GM12878 (cell line): ENCODE measurements around the gene IGFBP3. TPM values are rescaled to one million over a fixed set of nuclear protein-coding genes. Genes with fewer than 3 reads are reported as not detected.

Source experiments
- ATAC-seq: fragments of 200-7000 bp; cut with Tn5 transposase; 3 replicates; pipeline ENCODE4 v1.9.1; 2020; ENCODE audit warnings: mild to moderate bottlenecking, moderate library complexity
- BruUV-seq: library from RNA; stranded (reverse); fragments of 400-500 nt; replicated peaks from 2 replicates; lab custom pipeline; 2021; lab: Mats Ljungman, UMichigan
- CTCF ChIA-PET: fragments of 300-600 bp; sonication (Branson Sonifier 250); formaldehyde crosslinking; extraction: SDS; loops from one replicate; lab custom pipeline; 2021; ENCODE audit warnings: inconsistent platforms; lab: Yijun Ruan, JAX
- POLR2A ChIA-PET: fragments of 350-600 bp; formaldehyde crosslinking; extraction: SDS; loops from one replicate; lab custom pipeline; 2021; ENCODE audit warnings: inconsistent platforms; lab: Charles Lee
- RAD21 ChIA-PET: fragments of 300-600 bp; sonication (Branson Sonifier 250); formaldehyde crosslinking; loops from one replicate; lab custom pipeline; 2023; ENCODE audit warnings: antibody characterized with exemption; ENCODE audit not compliant: unreplicated experiment; lab: Charles Lee
- SMC1A ChIA-PET: fragments of 300-600 bp; sonication (Branson Sonifier 250); formaldehyde crosslinking; loops from one replicate; lab custom pipeline; 2023; ENCODE audit not compliant: unreplicated experiment, uncharacterized antibody; lab: Charles Lee
- DNase-seq: peaks from one replicate; pipeline ENCODE4 v3.0.0-alpha.2; 2011; ENCODE audit warnings: low read depth, low spot score
- FAIRE-seq: peaks from 3 replicates; lab custom pipeline; 2011; peaks lifted over from hg19 to GRCh38; lab: Jason Lieb, UNC
- H2AFZ ChIP-seq: 2 replicates; pipeline ENCODE4 v1.6.0; 2011; ENCODE audit warnings: low read depth, low read length, control low read depth; ENCODE audit not compliant: control insufficient read depth
- H3K27ac ChIP-seq: 2 replicates; pipeline ENCODE4 v1.5.1; 2011; ENCODE audit warnings: control low read depth; ENCODE audit not compliant: control insufficient read depth, insufficient read depth
- H3K27me3 ChIP-seq, 2 experiments: replicated peaks in 1 of 2; 2 replicates each; pipeline versions ENCODE4 v1.6.0 to v1.6.1; 2011; ENCODE audit warnings: low read length in 1 of 2; ENCODE audit not compliant: control insufficient read depth in 2 of 2, insufficient read depth in 2 of 2
- H3K36me3 ChIP-seq, 2 experiments: 2 replicates each; pipeline ENCODE4 v1.5.1; 2011; ENCODE audit warnings: low read length in 1 of 2; ENCODE audit not compliant: control insufficient read depth in 2 of 2, insufficient read depth in 2 of 2
- H3K4me1 ChIP-seq: 2 replicates; pipeline ENCODE4 v1.6.1; 2011; ENCODE audit warnings: mild to moderate bottlenecking, low read length, moderate library complexity, mixed read lengths; ENCODE audit not compliant: control insufficient read depth, insufficient read depth
- H3K4me2 ChIP-seq: 2 replicates; pipeline ENCODE4 v1.6.0; 2011; ENCODE audit warnings: control low read depth; ENCODE audit not compliant: control insufficient read depth, insufficient read depth
- H3K4me3 ChIP-seq: fragments of 200-600 bp; sonication (generic); 2 replicates; pipeline ENCODE4 v1.5.1; 2016
- H3K79me2 ChIP-seq: 2 replicates; pipeline ENCODE4 v1.6.0; 2011; ENCODE audit warnings: low read length; ENCODE audit not compliant: control insufficient read depth, insufficient read depth
- H3K9ac ChIP-seq: 2 replicates; pipeline ENCODE4 v1.8.0; 2011; ENCODE audit warnings: low read length, control low read depth, mixed read lengths; ENCODE audit not compliant: control insufficient read depth, insufficient read depth
- H3K9me3 ChIP-seq: replicated peaks from 3 replicates; pipeline ENCODE4 v1.5.1; 2011; ENCODE audit warnings: mild to moderate bottlenecking, low read length; ENCODE audit not compliant: control insufficient read depth, insufficient read depth
- H4K20me1 ChIP-seq: 2 replicates; pipeline ENCODE4 v1.6.0; 2011; ENCODE audit not compliant: control insufficient read depth, insufficient read depth
- CREM ChIP-seq: IDR thresholded peaks from 2 replicates; pipeline ENCODE4 v1.6.1; 2014; ENCODE audit warnings: antibody characterized with exemption, low read depth
- FOXM1 ChIP-seq: IDR thresholded peaks from 2 replicates; pipeline ENCODE4 v1.6.1; 2012; ENCODE audit warnings: low read depth, mild to moderate bottlenecking, inconsistent platforms, low read length, moderate library complexity
- IRF3 ChIP-seq: fragments of 450-650 bp; IDR thresholded peaks from 2 replicates; pipeline ENCODE4 v1.6.1; 2014; ENCODE audit warnings: mild to moderate bottlenecking
- KLF5 ChIP-seq: fragments of 450-650 bp; IDR thresholded peaks from 2 replicates; pipeline ENCODE4 v1.6.1; 2014; ENCODE audit warnings: mild to moderate bottlenecking; ENCODE audit not compliant: partially characterized antibody
- RAD21 ChIP-seq: IDR thresholded peaks from 2 replicates; pipeline ENCODE4 v1.6.1; 2011; ENCODE audit warnings: mild to moderate bottlenecking, low read depth, low read length, moderate library complexity; ENCODE audit not compliant: insufficient read depth
- SPI1 ChIP-seq: IDR thresholded peaks from 2 replicates; pipeline ENCODE4 v1.6.1; 2011; ENCODE audit warnings: low read depth, mild to moderate bottlenecking, low read length, moderate library complexity, borderline replicate concordance; ENCODE audit not compliant: insufficient read depth
- ZNF207 ChIP-seq: fragments of 450-650 bp; IDR thresholded peaks from 2 replicates; pipeline ENCODE4 v1.6.1; 2014; ENCODE audit warnings: antibody characterized with exemption, mild to moderate bottlenecking, borderline replicate concordance
- ZNF622 ChIP-seq: fragments of 450-650 bp; IDR thresholded peaks from 2 replicates; pipeline ENCODE4 v1.6.1; 2017; ENCODE audit warnings: mild to moderate bottlenecking, inconsistent platforms
- whole genome bisulfite sequencing: methylation state at CpG from one replicate; pipeline ENCODE4 v1.1.6; 2016; ENCODE audit warnings: low lambda C conversion rate; ENCODE audit not compliant: insufficient replicate concordance, insufficient coverage; ENCODE audit errors: missing lambda C conversion rate; 5-methylcytosine and 5-hydroxymethylcytosine counted together
- in situ Hi-C: fragments of 300-500 bp; cut with MboI; formaldehyde crosslinking; loops from 9 replicates; pipeline ENCODE4 v1.14.3; 2018; ENCODE audit warnings: mixed read lengths
- intact Hi-C: fragments of 100-400 bp; cut with micrococcal nuclease; formaldehyde crosslinking; loops from one replicate; pipeline ENCODE4 v1.14.2; 2022; ENCODE audit not compliant: unreplicated experiment
- polyA plus RNA-seq, 11 experiments: library from polyadenylated mRNA; depleted of rRNA in 4 of 11; unstranded in 6 of 11; stranded (reverse) in 5 of 11; fragments of >200 nt; fragmentation: Nextera tagmentation in 4 of 11; fragmentation: Illumina TruSeq in 1 of 11; extraction: Ambion mirVana in 4 of 11; extraction: Trizol in 1 of 11; gene quantifications; 1 replicate in 1 of 11; 2 replicates in 10 of 11; pipeline versions ENCODE4 v1.2.1 to v1.2.3, GENCODE V29; 2011 to 2016; ENCODE audit warnings: inconsistent platforms in 2 of 11, missing spikeins in 2 of 11, low read depth in 1 of 11
- total RNA-seq, 4 experiments: library from RNA; depleted of rRNA in 3 of 4; stranded (reverse); fragments of >200 nt in 3 of 4; fragmentation: Illumina TruSeq in 1 of 4; extraction: Trizol in 1 of 4; gene quantifications; 2 replicates each; pipeline versions ENCODE4 v1.2.1 to v1.2.3, GENCODE V29; 2013 to 2021

The IGFBP3 gene
- total and polyA plus RNA-seq, 10 of the 15 experiments (the other 5 are each of a cell fraction or from before 2014, with no cell fraction given) = 6.0 to 28.0 (median 15.6) TPM

- Histone ChIP-seq H3K9ac (no peak overlapping the region), H3K9me3 (no peaks in the 10 kb centered on the region), H3K79me2 (no peaks in the 10 kb centered on the region), H3K27me3 (peaks cover 0 to 1% of the 10 kb centered on the region in 2 experiments; a peak in 2 of 4 replicates), H3K4me3 (no peak overlapping the region), H2AFZ (no peak overlapping the region), H3K4me2 (no peak overlapping the region), H4K20me1 (no peaks in the 10 kb centered on the region), H3K27ac (no peak overlapping the region), H3K36me3 (no peaks in the 10 kb centered on the region), H3K4me1 (no peaks in the 10 kb centered on the region)
- ChIA-PET SMC1A (interaction anchor here (1.3 to 1.7 kb wide), 2 partner anchors 10 to 18 kb away, joined by 4 to 6 read pairs; no protein-coding TSS in a partner anchor), CTCF (interaction anchor here (1.3 to 1.8 kb wide), 3 partner anchors 10 to 20 kb away, joined by 6 to 8 read pairs (median 7); no protein-coding TSS in a partner anchor), POLR2A (no interaction called here), RAD21 (no interaction called here)
- intact Hi-C loops (loop anchor here (10.0 kb wide), 1 partner anchor 1342 kb away; no protein-coding TSS in a partner anchor), in situ Hi-C loops (no loop called here)
- 3% methylated on average over 7 of the region's 7 CpGs for WGBS
- no TSS peak for BruUV-seq
- TF ChIP-seq ZNF622 (no peak), ZNF207 (no peak), IRF3 (no peak), KLF5 (no peak), SPI1 (no peak), CREM (no peak), FOXM1 (no peak), RAD21 (no peak)
- no peak for ATAC-seq
- DNase-seq = no peak
- no peak for FAIRE-seq
Measured at GRCh38 chr7:45912972-45913371, 8.1 kb downstream of the IGFBP3 start.
